NCI-H1092 (cell line): ENCODE results near the gene DOCK9.
"Not testable (repeated sequence)": the region's sequence is repeated elsewhere in the genome, so short reads cannot be mapped to it uniquely, and the experiment has no call there.

ENCODE experiments used
- DNase-seq: peaks from one replicate; lab custom pipeline; 2025; lab: John Stamatoyannopoulos, UW

Gene DOCK9

DNA sequence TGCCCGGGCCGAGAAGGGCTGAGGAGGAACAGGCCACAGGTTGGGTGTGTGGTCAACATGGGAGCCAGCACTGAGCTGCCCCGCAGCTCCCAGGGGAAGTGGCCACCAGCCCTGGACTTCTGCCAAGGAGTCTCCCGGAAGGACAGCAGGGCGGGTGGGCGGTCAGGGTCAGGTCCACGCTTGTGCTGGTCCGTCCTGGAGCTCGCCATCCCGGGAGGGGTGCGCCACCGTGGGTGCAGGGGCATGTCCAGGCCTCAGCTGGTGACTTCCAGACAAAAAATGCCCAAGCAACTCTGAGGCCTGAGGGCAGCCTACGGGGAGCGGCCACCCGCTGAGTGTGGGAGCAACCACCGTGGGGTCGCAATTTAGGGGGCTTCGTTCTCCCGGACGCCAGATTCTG, 203.9 kb downstream of the DOCK9 start:
- DNase-seq = no peak

DNA sequence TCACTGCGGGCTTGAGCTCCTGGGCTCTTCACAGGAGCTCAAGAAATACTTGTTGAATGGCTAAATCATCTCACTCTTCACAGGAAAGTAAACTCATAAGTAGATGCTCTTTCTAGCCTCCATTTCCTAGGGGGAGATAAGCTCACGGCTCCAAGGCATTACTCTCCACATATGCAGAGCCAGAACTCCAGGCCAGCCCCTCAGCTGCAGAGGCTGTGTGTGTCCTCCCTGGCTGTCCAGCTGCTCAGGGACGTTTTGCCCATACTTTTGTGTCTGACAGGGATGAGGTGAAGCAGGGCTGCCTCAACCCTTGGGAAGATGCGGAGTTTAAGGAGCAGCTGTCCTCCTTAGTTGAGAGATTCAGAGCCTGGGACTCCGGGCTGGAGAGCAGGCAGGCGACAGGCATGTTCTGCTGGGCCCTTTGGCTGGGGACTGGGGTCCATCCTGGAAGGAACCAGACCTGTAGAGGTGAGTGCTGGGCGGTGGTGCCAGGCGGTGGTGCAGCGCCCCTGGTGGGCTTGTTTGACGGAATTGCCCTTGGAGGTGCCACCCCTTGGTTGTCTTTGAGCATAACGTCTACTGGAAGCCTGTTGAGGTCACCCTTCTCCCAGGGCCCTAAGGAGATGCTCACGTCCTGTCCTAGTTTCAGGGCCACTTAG, 204.9 kb downstream of the DOCK9 start:
- no peak for DNase-seq

DNA sequence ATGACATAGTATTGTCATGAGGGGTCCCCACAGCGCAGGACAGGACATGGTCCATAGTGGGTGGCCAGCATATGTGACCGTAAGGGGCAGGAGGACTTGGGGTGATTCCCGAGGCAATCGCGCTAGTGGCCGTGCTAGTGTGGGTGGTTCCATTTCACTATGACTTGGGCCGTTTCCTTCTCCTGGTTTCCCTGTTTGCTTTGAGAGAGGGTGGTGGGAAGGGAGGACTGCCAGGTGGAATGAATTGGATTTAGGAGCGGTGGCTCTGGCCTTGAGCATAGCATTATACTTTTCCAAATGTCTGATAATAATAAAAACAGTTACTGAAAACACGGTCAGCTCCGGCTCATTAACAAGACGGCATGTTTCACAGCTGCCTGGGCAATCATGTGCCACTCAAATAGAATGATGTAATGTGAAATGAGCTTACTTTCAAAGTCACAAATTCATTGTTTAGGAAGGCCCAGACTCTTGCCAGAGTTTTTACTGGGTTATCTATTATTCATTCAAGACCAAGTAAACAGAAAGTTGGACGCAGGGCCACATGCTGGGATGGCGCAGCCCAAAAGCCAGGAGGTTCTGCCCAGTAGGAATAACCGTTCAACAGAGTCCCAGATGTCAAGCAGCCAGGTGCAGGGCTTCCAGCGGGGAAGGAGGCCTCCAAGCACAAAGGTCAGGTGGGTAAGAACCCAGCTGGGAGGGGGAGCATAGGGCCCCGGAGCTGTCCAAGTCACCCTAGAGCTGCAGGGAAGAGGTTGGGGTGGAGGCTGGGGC, 205.8 kb downstream of the DOCK9 start:
- no peak for DNase-seq

- no peak for DNase-seq
Measured at GRCh38 chr13:98769736-98770135, 208.1 kb downstream of the DOCK9 start.

DNA sequence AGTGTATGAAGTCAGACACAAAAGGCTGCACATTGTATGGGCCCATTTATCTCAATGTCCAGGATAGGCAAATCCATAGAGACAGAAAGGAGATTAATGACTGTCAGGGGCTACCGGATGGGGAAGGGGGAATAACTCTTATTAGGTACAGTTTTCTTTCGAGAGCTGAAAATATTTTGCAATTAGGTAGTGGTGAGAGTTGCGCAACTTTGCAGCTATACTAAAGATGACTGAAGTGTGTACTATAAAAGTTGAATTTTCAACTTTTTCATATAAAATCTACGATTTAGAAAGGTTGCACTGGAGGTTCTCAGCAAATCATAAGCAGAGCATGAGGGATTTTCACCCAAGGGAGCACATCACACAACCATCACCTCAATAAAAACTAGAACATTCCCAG, 209.3 kb downstream of the DOCK9 start:
- DNase-seq = no peak

DNA sequence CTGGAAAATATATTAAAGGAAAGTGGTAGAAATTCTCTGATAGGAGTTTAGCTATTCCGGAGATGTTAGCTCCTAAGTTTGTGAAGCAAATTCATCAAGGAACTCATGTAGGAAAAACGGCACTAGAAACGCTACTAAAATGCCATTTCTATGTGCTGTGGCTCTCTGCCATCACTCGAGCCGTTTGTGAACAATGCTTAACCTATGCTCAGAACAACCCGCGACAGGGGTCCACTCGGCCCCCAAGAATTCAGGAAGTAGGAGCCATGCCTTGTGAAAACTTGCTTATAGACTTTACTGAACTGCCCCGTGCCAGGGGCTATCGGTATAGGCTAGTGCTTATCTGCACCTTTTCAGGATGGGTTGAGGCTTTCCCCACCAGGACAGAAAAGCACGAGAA, 211.2 kb downstream of the DOCK9 start:
- no peak for DNase-seq

- DNase-seq = peak; percentile 22
Measured at GRCh38 chr13:98765996-98766519, 211.8 kb downstream of the DOCK9 start.

GRCh38 chr13:98761986-98762616, 215.8 kb downstream of the DOCK9 start:
- DNase-seq = no peak

GRCh38 chr13:98761126-98761985, 216.5 kb downstream of the DOCK9 start:
- no peak for DNase-seq

- DNase-seq = no peak
Measured at GRCh38 chr13:98755729-98756128, 222.1 kb downstream of the DOCK9 start.

DNA sequence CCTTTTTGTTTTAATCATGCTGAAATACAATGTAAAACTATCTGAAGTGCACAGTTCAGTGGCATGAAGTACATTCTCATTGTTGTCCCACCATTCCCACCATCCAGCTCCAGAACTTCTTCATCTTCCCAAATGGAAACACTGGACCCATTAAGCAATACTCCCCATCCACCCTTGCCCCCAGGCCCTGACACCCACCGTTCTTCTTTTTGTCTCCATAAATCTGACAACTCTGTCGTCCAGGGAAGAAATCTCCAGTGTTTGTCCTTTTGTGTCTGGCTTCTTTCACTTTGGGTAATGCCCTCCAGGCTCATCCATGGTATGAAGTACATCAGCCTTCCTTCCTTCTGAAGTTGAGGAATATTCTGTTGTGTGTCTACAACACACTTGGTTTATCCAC, 222.7 kb downstream of the DOCK9 start:
- DNase-seq = no peak

GRCh38 chr13:98754468-98754867, 223.4 kb downstream of the DOCK9 start:
- DNase-seq = not testable (repeated sequence)

DNA sequence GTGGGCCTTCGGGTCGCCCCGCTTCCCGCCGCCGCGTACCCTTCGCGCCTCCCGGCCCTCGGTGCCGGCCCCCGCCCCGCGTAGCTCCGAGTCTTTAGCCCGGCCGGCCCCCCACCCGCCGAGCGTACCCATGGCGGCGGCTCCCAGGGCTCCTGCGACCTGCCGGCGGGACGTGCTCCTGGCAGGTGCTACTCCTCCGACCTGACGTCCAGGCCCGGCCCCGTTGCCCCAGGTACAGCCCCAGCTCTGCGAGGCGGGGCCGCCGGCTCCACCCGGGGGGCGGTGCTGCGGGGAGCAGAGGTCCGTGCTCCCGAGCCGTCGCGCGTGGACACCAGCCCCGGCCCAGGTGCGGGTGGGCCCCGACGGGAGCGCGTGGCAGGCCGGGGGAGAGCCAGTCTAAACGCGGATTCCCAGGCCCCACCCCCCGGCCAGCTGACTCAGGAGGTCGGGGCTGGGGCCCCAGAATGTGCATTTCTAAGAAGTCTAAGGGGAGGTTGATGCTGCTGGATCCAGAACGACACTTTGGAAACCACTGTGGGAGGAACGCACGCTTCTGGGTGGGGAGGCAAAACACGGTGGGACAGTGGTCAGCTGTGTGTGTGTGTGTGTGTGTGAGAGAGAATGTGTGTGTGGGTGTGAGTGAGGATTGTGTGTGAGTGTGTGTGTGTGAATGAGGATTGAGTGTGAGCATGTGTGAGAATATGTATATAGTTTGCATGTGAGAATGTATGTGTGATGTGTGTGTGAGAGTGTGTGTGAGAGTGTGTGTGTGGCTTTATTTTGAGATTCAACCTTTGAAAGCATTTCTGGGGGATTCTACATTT, 225.2 kb downstream of the DOCK9 start, which contains the start of gene SLC15A1:
SLC15A1 (minus strand) TSS at position 206 of the 824 bp plus-strand sequence; CDS start at position 132, 74 bp downstream.
- no peak for DNase-seq

- DNase-seq = no peak
Measured at GRCh38 chr13:98751861-98752466, 225.9 kb downstream of the DOCK9 start.

DNA sequence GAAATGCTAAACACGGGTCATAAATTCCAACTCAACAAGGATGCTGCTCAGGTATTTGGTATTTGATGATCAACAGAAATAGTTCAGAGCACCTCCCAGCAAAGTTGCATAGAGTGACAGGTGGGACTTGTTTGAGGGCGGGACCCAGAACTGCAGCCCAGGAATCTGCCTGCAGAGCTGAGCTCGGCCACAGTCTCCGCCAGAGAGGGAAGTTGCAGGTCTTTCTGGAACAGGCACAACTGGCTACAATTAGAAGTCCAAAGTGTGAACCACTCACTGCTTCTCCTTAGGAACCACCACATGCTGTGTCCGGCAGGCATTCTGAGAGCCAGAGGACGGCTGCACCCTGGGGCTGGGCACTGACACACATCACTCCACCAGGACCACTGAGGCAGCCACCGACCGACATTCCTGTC, 226.5 kb downstream of the DOCK9 start:
- no peak for DNase-seq

DNA sequence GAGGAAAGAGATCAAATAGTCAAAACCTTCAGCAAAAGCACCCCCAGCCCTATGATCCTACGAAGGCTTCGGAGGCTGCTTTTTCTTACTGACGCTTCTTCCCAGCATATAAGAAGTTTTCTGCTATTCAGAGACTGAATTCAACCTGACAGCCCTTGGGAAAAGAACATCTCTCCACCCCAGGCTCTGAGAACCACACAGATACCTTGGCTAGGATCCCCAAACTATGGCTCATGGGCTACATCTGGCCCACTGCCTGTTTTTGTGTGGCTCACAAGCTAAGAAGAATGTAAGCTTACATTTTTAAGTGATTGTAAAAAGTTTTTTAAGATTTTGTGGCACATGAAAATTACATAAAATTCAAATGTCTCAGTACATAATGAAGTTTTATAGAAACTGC, 228.4 kb downstream of the DOCK9 start:
- DNase-seq = no peak

GRCh38 chr13:98746968-98747367, 230.9 kb downstream of the DOCK9 start:
- no peak for DNase-seq
